Uterus (tissue), 2 donors: ENCODE results near the gene C1orf52.

ENCODE experiments used
- CTCF ChIP-seq, 4 experiments: fragments of 200-600 bp in 2 of 4; fragments of 450-650 bp in 2 of 4; sonication (generic) in 2 of 4; IDR thresholded peaks; one replicate each; pipeline ENCODE4 v1.5.1; 2016 to 2019; ENCODE audit warnings: antibody characterized with exemption in 4 of 4, mild to moderate bottlenecking in 2 of 4, moderate library complexity in 1 of 4
- POLR2A ChIP-seq, 2 donors: fragments of 450-650 bp; IDR thresholded peaks; one replicate each; pipeline ENCODE4 v1.6.1; 2016; ENCODE audit warnings: antibody characterized with exemption in 2 of 2, mild to moderate bottlenecking in 1 of 2, moderate library complexity in 1 of 2

GRCh38 chr1:85202864-85203255 lies 56.6 kb downstream of the C1orf52 start:
- TF ChIP-seq CTCF (IDR thresholded peaks at IDR 0.05) (no peak), POLR2A (IDR thresholded peaks at IDR 0.05) (no peak)
